Measurements from ENCODE around the gene UCN.
A peak's percentile ranks its signal among the peaks of the same experiment; 100 is the strongest.
"Not testable (repeated sequence)": the region's sequence is repeated elsewhere in the genome, so short reads cannot be mapped to it uniquely, and the experiment has no call there.

UCN gene

DNA sequence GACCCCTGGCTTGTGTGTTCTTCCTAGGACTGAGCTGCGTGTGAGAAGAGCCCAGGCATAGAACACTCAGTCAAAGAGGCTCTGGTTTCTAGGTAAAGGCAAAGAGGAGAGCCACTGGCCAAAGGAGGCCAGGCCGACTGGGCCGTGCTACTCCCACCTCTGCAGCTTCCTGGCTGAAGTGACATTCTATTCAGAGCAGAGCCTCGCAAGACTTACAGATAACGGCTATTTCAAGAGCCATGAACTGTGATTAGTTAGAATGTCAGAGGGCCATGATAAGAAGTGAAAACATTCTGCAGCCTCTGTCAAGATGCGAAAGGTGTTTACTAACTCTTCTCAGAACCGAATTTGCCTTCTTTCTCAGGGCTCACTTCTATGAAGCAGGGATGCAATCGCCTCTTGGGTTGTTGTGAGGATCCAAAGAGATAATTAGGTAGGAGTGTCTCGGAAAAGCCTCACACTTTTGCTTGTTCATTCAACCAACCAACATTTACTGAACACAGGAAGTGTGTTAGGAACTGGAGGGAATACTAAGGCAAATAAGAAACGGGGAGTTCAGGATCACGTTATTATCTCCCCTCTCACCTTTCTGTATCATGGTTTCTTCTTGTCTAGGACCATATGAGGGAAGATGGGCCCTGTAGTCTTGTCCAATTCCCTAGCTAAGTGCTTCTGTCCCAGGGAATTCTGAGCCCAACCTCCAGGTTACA lies 36.5 kb downstream of the UCN start:
- no peak overlapping the region for H3K27ac ChIP-seq
- TF ChIP-seq FOXP2 (optimal IDR thresholded peaks at IDR 0.05; ENCODE audit: control extremely low read depth, extremely low read length, insufficient read depth) (no peak), EZH2 (IDR thresholded peaks at IDR 0.05) (no peak), POLR2AphosphoS5 (IDR thresholded peaks at IDR 0.05; ENCODE audit: borderline replicate concordance, low read depth, low read length) (no peak)
- no peaks in the 10 kb centered on the region for H3K9me3 ChIP-seq (ENCODE audit: low read depth, low read length)
- H3K9ac ChIP-seq (ENCODE audit: insufficient read length) = no peak overlapping the region
- H3K4me3 ChIP-seq = no peak overlapping the region
- DNase-seq (ENCODE audit: low read depth, low spot score) = no peak
- H3K36me3 ChIP-seq (ENCODE audit: insufficient read depth, low read length) = no peaks in the 10 kb centered on the region

DNA sequence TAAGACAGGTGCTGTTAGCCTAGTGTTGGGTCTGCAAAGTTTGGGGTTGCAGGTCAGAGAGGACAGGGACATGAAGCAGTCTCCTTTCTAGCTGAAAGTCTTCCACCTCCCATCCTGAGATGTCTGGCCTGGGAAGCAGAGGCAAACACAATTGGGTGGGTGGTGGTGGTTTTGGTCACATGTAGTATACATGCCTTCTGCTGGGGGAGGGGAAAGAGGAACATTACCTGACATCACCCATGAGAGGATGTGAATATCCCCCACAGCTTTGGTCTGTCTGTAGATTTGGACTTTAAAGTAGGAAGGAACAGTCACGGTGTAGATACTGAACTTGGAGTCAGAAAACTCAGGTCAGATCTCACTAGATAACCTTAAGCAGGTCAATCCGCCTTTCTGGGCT lies 37.6 kb downstream of the UCN start:
- TF ChIP-seq FOXP2 (optimal IDR thresholded peaks at IDR 0.05; ENCODE audit: control extremely low read depth, extremely low read length, insufficient read depth) (no peak), POLR2AphosphoS5 (IDR thresholded peaks at IDR 0.05; ENCODE audit: borderline replicate concordance, low read depth, low read length) (no peak), EZH2 (IDR thresholded peaks at IDR 0.05) (no peak)
- no peak overlapping the region for H3K4me3 ChIP-seq
- no peak for DNase-seq (ENCODE audit: low read depth, low spot score)
- no peak overlapping the region for H3K9ac ChIP-seq (ENCODE audit: insufficient read length)
- H3K9me3 ChIP-seq (ENCODE audit: low read depth, low read length) = no peaks in the 10 kb centered on the region
- no peak overlapping the region for H3K27ac ChIP-seq
- no peaks in the 10 kb centered on the region for H3K36me3 ChIP-seq (ENCODE audit: insufficient read depth, low read length)

DNA sequence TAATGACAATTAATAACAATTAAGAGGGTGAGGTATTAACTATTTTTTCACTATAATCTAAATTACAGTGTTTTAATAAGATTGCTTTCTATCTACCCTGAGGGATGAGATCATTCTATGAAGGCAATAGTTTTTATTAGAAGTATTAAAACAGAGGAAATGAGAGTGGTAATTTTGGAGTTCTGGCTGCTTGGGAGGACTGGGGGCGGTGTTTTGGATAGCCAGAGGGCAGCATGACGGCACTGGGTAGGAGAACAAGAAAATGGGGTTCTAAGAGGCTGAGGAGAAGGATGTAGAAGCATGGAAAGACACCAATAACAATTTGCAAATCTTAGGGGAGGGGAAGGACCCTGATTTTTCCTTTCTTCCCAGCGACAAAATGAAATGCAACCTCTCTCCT lies 38.1 kb downstream of the UCN start:
- Histone ChIP-seq H3K36me3 (ENCODE audit: insufficient read depth, low read length) (no peaks in the 10 kb centered on the region), H3K9ac (ENCODE audit: insufficient read length) (no peak overlapping the region), H3K27ac (no peak overlapping the region), H3K4me3 (no peak overlapping the region), H3K9me3 (ENCODE audit: low read depth, low read length) (no peaks in the 10 kb centered on the region)
- no peak for TF ChIP-seq POLR2AphosphoS5 (IDR thresholded peaks at IDR 0.05; ENCODE audit: borderline replicate concordance, low read depth, low read length)
- no peak for TF ChIP-seq EZH2 (IDR thresholded peaks at IDR 0.05)
- TF ChIP-seq FOXP2 (optimal IDR thresholded peaks at IDR 0.05; ENCODE audit: control extremely low read depth, extremely low read length, insufficient read depth) = no peak
- no peak for DNase-seq (ENCODE audit: low read depth, low spot score)

DNA sequence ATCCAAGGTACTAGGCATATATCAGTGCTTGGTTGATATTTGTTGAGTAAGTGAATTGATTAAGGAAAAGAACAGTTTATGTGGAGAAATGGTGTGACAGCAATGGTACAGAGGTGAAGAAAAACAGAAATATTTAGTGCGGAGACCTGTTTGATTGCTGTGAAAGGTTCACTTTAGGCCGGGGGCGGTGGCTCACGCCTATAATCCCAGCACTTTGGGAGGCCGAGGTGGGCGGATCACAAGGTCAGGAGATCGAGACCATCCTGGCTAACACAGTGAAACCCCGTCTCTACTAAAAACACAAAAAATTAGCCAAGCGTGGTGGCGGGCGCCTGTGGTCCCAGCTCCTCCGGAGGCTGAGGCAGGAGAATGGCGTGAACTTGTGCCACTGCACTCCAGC lies 39.9 kb downstream of the UCN start:
- not testable (repeated sequence) for H3K9me3 ChIP-seq (ENCODE audit: low read depth, low read length); H3K9ac ChIP-seq (ENCODE audit: insufficient read length); H3K27ac ChIP-seq; H3K36me3 ChIP-seq (ENCODE audit: insufficient read depth, low read length); H3K4me3 ChIP-seq; DNase-seq (ENCODE audit: low read depth, low spot score)

DNA sequence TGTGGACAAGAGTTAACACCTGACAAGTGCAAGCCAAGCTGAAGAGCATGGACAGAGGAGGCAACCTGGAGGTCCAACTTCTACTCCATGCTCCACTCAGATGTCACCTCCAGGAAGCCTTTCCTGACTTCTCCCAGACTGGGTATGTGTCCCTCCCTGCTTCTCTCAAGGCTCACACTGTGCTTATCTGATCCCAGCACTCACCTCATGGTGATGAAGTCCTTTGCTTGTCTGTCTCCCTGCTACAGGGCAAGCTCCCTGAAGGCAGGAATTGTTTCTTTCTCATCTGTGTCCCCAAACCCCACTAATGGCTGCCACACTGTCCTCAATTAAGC lies 42.7 kb downstream of the UCN start:
- no peak for DNase-seq (ENCODE audit: low read depth, low spot score)
- no peak overlapping the region for H3K9ac ChIP-seq (ENCODE audit: insufficient read length)
- no peaks in the 10 kb centered on the region for H3K36me3 ChIP-seq (ENCODE audit: insufficient read depth, low read length)
- no peak overlapping the region for H3K4me3 ChIP-seq
- TF ChIP-seq FOXP2 (optimal IDR thresholded peaks at IDR 0.05; ENCODE audit: control extremely low read depth, extremely low read length, insufficient read depth) (no peak), POLR2AphosphoS5 (IDR thresholded peaks at IDR 0.05; ENCODE audit: borderline replicate concordance, low read depth, low read length) (no peak), EZH2 (IDR thresholded peaks at IDR 0.05) (no peak)
- no peaks in the 10 kb centered on the region for H3K9me3 ChIP-seq (ENCODE audit: low read depth, low read length)
- no peak overlapping the region for H3K27ac ChIP-seq

GRCh38 chr2:27264753-27265535 lies 43.3 kb downstream of the UCN start:
- DNase-seq (ENCODE audit: low read depth, low spot score) = no peak
- Histone ChIP-seq H3K27ac (no peak overlapping the region), H3K9ac (ENCODE audit: insufficient read length) (no peak overlapping the region)

DNA sequence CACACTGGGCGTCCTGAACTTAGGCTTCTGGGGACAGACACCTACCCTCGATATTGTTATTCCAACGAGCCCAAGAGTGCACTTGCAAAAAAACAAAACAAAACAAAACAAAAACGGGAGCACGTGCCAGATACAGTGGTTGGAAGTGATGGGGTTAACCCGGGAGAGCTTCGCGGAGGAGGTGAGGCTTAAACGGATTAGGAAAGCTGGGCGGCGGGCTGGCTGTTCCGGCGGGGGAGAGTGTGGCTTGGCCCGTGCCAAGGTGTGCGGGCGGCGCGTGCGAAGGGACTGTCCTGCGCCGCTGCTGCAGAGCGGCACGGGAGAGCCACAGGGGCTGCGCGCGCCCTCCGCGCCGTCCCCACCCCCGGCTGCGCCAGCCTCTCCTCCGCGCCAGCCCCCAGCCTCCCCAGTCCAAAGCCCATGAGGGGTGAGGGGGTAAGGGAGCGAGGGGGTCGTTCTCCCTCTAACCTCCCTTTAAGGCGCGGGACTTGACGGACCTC lies 43.9 kb downstream of the UCN start:
- H3K4me3 ChIP-seq = peak overlapping the region; percentile 93
- no peak for TF ChIP-seq FOXP2 (optimal IDR thresholded peaks at IDR 0.05; ENCODE audit: control extremely low read depth, extremely low read length, insufficient read depth)
- no peak for TF ChIP-seq EZH2 (IDR thresholded peaks at IDR 0.05)
- TF ChIP-seq POLR2AphosphoS5 (IDR thresholded peaks at IDR 0.05; ENCODE audit: borderline replicate concordance, low read depth, low read length) = no peak
- no peaks in the 10 kb centered on the region for H3K9me3 ChIP-seq (ENCODE audit: low read depth, low read length)
- no peak overlapping the region for H3K27ac ChIP-seq
- no peak overlapping the region for H3K9ac ChIP-seq (ENCODE audit: insufficient read length)
- H3K36me3 ChIP-seq (ENCODE audit: insufficient read depth, low read length) = no peaks in the 10 kb centered on the region
- no peak for DNase-seq (ENCODE audit: low read depth, low spot score)

More at GRCh38 chr2:27264753-27265535, 43.3 kb downstream of the UCN start:
- H3K36me3 ChIP-seq (ENCODE audit: insufficient read depth, low read length) = no peaks in the 10 kb centered on the region
- H3K4me3 ChIP-seq = peak overlapping the region; percentile 7; the same call in 1 of the 2 replicates
- no peaks in the 10 kb centered on the region for H3K9me3 ChIP-seq (ENCODE audit: low read depth, low read length)
- TF ChIP-seq EZH2 (IDR thresholded peaks at IDR 0.05) (no peak), POLR2AphosphoS5 (IDR thresholded peaks at IDR 0.05; ENCODE audit: borderline replicate concordance, low read depth, low read length) (no peak), FOXP2 (optimal IDR thresholded peaks at IDR 0.05; ENCODE audit: control extremely low read depth, extremely low read length, insufficient read depth) (no peak)

DNA sequence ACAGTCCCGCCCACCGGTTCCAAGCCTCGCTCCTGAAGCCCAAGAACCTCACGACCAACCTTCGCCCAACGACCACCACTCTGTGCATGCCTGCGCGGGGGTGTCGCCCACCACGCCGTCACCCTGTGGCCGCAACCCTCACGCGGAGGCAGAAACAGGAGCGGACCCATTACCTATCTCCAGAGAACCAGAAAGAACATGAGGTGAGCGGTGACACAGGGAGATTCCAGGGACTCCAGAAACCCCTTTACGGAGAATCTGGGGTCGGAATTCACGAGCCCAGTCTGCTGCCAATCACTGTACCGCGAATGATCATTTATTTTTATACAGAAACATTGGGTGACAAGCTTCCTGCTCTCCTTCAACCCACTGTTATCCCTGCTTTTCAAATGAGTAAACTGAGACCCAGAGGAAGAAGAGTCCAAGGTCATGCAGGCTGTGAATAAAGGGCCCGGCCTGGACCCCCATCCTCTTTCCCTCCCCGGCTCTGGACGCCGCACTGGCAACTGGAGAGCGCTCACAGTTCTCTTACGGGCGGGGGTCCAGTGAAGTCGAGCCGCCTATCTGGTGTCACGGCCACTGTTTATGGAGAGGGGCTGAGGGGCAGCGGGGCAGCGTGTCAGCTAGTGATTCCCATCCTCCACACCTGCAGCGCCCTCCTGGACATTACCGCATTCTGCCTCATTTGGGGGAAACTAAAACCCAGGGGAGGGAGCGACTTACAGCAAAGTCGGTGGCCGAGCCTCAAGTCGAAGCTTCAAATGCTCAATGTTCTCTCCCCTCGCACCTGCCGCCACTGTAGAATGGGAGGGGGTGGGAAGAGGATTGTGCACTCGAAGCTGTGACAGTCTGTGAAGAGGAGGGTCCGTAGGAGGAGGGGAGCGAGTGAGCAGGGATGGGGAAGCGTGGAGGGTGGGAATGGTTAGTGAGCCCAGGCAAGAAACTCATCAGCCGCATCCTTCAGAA lies 44.7 kb downstream of the UCN start:
- no peak for DNase-seq (ENCODE audit: low read depth, low spot score)
- Histone ChIP-seq H3K36me3 (ENCODE audit: insufficient read depth, low read length) (no peaks in the 10 kb centered on the region), H3K4me3 (peak overlapping the region; percentile 93), H3K9ac (ENCODE audit: insufficient read length) (peak overlapping the region; percentile 60), H3K27ac (no peak overlapping the region), H3K9me3 (ENCODE audit: low read depth, low read length) (no peaks in the 10 kb centered on the region)
- TF ChIP-seq POLR2AphosphoS5 (IDR thresholded peaks at IDR 0.05; ENCODE audit: borderline replicate concordance, low read depth, low read length) (no peak), FOXP2 (optimal IDR thresholded peaks at IDR 0.05; ENCODE audit: control extremely low read depth, extremely low read length, insufficient read depth) (no peak), EZH2 (IDR thresholded peaks at IDR 0.05) (no peak)

Measured in SK-N-MC (cell line).